Activated T-cell treated with anti-CD3 and anti-CD28 coated beads for 24 hours (primary cell): ENCODE data around the gene RAB7B.

Experiments used
- DNase-seq: peaks from one replicate; pipeline ENCODE4 v3.0.0-alpha.2; 2020; ENCODE audit warnings: low read depth

Gene RAB7B

DNA sequence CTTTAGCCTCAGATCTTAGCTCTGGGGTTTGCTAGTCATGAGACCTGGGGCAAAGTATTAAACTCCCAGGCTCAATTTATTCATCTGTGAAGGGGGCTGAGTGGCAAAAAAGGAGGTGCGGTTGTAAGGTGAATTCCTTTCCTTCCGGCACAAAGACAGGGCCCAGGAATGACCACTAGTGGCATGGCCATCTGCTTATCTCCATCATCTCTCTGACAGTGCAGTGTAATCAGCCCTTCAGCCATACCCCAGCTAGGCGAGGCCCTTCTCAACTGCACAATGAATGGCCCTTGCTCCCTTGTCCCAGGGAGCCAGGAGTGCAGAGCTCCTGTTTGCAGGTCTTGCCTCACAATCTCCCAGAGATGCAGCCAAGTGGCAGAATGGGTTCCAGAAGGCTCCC is 54.3 kb downstream of the RAB7B start:
- no peak for DNase-seq

- no peak for DNase-seq
These were observed 55.2 kb downstream of the RAB7B start for GRCh38 chr1:205948039-205948438.

- DNase-seq = no peak
These were observed 56.2 kb downstream of the RAB7B start for GRCh38 chr1:205947024-205947423.

DNA sequence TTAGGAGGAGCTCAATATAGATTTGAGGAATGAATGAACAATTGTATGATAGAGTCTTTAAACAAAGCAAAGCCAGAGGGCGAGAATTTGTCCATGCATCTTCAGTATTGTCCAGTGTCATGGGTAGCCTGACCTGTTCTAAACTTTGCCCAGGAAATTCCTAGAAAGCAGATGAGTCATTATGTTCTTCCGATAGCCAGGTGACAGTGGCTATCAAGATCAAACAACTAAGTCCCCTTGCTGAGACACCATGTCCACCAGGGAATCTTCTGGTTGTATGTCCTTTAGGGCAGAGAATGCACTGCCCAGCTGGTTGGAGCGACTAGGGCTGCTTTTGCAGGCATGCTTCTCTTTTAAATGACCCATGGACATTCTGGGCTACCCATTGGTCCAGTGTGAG is 58.1 kb downstream of the RAB7B start:
- no peak for DNase-seq

GRCh38 chr1:205944525-205944924 is 58.7 kb downstream of the RAB7B start:
- no peak for DNase-seq

GRCh38 chr1:205943245-205943644 is 60.0 kb downstream of the RAB7B start, which contains the start of gene SLC26A9:
TSS of gene SLC26A9 (minus strand) at chr1:205943456. CDS start at chr1:205935820, 7,636 bp downstream.
- DNase-seq = no peak

DNA sequence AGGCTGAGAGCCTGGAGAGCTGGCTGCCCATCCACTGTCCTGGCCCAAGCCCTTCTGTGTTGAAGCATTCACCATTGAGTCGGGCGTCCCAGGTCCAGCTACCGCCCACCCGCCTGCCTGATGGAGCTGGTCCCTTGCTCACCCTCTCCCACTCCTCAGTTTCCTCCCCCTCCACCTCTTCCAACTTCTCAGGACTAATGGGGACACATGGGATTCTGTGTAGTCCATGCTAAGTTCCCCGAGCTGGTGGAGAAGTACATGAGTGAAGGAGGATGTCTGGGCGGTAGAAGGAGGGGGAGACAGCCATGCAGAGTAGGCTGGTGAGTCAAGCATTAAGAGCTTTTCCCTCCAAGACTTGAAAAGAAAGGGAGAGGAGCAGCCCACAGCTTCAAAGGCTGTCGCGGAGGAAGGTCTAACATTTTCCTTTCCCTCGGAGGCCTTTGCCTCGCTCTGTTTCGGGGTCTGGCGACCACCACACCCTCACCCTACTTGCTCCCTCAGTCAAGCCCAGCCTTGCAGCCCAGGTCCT is 60.5 kb downstream of the RAB7B start:
- DNase-seq = no peak

DNA sequence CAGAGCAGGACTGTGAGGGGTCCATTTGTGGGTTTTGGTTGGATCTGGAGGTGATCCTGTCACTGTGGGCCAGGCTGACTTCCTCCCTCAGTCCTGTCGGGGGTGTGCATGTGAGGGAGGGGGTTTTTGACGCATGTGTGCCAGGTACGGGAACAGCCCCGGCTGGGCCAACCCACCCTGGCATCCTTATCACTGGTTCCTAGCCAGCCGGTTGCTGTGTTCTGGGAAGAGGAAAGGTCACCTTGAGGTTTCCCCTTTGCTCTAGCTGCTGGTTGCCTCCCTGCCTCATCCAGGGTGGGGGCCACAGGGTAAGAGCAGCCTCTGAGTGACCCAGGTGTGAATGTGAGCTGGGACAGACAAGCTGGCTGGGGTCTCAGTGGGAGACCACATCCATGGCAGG is 62.5 kb downstream of the RAB7B start:
- no peak for DNase-seq

GRCh38 chr1:205939690-205940330 is 63.4 kb downstream of the RAB7B start:
- no peak for DNase-seq

- DNase-seq = no peak
These were observed 64.5 kb downstream of the RAB7B start for GRCh38 chr1:205938682-205939081.

DNA sequence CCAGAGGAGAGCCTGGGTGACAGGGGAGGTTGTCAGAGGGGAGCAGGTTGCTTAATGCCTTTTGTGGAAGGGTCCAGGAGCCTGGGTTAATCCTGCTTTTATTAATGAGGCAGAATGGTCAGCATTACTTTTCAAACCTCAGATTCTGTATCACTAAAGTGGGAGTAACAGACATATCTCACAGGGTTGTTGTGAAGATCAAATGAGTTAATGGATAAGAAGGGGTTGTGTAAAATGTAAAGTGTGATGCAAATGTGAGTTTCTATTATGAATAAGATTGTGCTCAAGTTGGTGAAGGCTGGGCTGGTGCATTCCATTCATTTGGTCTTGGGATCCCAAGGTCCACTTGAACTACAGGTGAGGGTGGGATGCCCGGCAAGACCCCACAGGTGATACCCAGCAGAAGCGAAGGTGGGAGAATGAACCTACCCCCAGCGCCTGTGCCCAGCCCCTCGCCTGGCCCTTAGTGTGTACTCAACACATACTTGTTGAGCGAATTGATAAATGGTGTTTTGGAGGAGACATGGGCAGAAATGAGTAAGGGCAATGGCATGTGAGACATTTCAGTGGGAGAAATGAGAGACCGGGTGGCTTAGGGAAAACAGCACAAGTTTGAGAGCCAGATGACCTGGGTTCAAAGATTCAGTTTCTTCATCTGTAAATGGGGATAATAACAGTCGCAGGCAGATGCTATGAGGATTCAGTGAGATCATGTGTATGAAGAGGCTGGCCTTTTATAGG is 66.2 kb downstream of the RAB7B start:
- no peak for DNase-seq

GRCh38 chr1:205936311-205936710 is 66.9 kb downstream of the RAB7B start:
- no peak for DNase-seq

DNA sequence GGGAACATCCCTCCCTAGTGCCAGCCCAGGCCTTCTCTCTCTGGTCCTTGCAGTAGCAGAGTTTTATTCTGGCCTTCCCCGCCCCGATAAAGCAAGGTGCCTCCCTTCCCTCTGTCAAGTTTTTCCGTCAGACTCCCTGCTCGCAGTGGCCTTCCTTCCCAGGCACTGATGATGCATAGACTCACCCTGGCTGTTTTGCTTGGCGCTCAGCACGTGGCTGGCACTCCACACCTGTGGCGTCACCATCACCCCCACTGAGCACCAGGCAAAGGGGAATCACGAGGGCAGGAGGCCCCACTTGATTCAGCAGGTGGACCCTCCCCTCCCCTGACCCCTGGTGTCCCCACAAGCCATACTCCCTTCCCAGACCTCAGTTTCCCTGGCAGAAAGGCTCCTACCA is 67.3 kb downstream of the RAB7B start:
- no peak for DNase-seq

DNA sequence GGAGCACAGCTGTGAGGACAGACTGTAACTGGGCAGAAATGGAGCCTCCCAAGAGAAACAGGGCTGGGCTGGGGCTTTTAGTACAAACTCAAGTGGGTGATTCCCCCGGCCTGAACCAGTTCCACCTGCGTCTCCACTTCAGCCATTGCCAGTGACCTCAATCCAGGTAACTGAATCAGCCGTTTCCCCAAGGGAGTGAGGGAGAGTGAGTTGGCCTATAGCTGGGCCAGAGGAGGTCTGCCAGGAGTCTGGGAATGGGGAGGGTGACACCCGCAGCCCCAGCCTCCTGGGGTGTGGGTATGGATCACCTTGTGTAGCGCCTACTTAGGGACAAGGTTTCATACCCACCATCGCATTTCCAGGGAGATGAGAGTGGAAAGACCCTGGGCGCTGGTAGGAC is 68.4 kb downstream of the RAB7B start:
- DNase-seq = no peak

DNA sequence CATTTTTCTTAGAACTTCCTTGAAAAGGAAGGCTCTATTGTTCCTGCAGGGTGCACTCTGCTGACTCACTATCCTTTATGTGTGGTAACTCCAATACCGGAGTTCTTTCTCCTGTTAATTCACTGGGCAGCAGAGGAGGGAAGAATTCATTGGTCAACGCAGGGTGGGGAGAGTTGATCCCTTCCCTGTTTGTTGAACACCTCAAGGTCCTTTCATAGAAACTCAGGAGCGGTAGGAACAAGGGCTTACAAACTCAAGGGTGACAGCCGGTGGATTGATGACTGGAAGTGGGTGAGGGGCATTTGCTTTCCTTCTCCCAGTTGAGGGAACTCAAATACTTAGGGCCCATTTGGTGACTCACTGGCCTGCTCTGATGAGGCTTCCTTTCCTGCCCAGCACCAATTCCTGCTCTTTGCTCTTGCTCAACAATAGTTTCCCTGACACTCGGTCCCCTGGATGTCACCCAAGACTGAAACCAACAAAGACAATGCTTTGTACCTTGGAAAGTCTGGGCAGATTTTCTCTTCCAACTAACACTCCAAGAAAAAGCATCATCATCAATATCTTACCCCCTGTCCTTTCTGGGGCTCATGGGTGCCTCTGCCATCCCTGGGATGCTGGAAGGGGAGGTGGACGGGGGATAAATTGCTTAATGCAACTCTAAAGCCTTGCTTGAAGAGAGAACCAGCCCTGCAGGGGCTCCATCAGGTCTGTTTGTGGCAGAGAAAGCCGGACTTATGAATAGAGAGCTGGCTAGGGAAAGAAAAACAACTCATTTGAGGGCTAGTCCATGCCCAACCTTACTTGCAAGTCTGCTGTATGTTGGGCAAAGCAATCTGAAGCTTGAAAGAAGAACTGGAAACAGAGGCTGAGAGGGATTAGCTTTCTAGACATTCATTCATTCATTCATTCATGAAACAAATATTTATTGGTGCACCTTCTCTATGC is 69.2 kb downstream of the RAB7B start:
- DNase-seq = no peak

DNA sequence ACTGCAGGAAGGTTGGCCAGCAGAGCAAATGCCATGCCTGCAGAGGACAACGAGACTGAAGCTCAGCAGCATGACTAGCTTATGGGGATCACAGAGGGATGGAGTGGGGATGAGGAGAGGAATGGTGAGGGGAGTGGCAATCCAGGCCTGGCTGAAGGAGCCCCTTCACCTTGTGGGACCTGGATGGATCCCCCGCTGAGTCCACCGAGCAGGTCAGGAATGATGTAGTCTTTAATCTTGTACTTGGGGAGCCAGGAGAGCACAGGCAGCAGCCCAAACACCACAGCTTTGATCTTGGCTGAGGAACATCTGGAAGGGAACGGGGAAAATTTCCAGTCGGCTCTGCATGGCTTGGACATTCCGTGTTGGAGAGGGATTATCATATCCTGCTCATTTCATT is 70.4 kb downstream of the RAB7B start:
- no peak for DNase-seq

GRCh38 chr1:205930799-205931281 is 72.4 kb downstream of the RAB7B start:
- no peak for DNase-seq

DNA sequence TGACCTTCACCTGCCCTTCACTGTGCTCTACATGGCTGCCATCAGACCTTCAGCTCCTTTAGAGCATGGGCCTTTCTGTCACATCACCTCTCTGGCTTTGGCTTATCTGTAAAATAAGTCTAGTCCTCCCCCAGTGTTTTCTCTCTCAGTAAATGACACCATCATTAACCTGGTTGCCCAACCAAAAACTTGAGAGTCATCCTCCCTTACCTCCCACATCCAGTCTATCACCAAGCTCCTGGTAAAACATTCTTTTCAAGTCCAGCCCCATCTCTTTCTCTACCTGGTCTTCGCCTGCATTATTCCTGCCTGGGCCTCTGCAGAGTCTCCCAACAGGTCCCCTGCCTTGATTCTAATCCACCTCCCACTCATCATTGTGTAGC is 73.0 kb downstream of the RAB7B start:
- no peak for DNase-seq

DNA sequence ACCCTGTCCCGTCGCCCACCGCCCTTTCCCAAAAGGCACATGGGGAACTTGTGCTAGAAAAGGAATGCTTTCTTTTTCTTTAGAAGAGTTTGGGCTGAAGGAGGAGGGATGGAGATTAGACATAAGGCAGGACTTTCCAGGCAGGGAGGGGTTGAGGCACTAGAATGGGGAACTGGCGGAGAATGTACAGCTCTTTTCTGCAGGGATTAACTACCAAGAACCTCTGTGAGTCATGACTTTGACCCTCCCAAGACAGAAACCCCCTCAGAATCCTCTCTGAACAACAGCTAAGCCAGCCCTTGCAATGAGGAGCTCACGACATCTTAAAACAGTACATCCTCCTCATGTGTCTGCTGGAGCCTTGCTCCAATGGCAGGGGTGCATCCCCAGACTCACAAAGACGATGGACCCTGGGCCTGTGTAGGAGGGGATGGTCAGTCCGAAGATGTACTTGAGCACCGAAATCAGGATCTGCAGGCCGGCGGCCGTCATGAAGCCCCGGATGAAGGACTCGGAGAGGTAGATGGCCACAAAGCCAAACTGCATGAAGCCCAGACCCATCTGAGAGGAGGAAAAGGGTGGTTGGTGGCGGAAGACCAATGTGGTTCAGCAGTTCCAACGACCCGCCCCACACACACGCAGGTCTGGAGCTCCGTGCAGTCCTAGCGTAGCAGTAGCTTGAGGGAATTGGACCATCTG is 73.5 kb downstream of the RAB7B start:
- DNase-seq = no peak

DNA sequence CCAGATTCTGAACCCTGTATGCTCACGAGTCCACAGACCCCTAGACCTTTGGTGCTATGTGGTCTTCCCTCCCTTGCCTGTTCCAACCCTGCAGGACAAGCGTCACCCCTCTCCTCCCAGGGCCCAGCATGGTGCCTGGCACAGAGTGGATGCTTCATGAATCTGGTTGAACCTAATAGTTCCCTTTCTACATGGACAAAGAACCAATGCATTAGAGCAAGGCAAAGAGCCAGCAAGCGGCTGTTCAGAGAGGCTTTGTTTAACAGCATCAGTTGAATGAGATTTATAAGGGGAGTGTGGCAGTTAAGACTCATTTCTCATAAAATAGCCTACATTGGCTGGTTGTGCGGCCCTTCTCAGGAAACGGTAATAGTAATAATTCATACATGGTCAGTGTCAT is 74.9 kb downstream of the RAB7B start:
- no peak for DNase-seq

- no peak for DNase-seq
These were observed 75.5 kb downstream of the RAB7B start for GRCh38 chr1:205927676-205928075.

GRCh38 chr1:205927247-205927646 is 75.9 kb downstream of the RAB7B start:
- DNase-seq = no peak
